AG09309 (cell line): ENCODE results near the gene MED26.
"Not testable (repeated sequence)": the region's sequence is repeated elsewhere in the genome, so short reads cannot be mapped to it uniquely, and the experiment has no call there.

Experiments used
- DNase-seq: peaks from one replicate; pipeline ENCODE4 v3.0.0-alpha.2; 2010; ENCODE audit warnings: low read depth
- H3K4me3 ChIP-seq: 2 replicates; pipeline ENCODE4 v1.5.1; 2011; ENCODE audit warnings: mild to moderate bottlenecking, low read depth, low read length, moderate library complexity; ENCODE audit not compliant: control insufficient read depth
- TF ChIP-seq, protein P1 (sequence below): IDR thresholded peaks from 2 replicates; pipeline ENCODE4 v1.5.1; 2011; ENCODE audit warnings: mild to moderate bottlenecking, low read depth, low read length, inconsistent platforms; ENCODE audit not compliant: insufficient read depth, control insufficient read depth; ENCODE audit errors: missing control alignments

The MED26 gene

DNA sequence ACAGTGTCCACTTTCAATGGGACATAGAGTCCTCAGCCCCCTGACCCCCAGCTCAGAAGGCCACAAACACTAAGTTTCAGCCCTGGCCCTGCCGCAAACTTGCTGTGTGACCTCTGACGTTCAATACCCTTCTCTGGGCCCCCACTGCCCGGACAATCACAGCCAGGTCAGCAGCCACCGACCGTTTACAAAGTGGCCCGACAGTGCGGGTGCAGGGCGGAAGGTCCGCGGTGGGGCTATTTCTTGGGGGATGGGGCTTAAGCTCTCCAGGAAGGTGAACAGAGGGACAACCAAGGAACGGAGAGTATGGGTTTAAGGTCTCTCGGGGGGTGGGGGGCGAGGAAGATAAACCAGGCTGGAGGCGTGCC, 31.4 kb upstream of the MED26 start:
- TF ChIP-seq, protein P1, sequence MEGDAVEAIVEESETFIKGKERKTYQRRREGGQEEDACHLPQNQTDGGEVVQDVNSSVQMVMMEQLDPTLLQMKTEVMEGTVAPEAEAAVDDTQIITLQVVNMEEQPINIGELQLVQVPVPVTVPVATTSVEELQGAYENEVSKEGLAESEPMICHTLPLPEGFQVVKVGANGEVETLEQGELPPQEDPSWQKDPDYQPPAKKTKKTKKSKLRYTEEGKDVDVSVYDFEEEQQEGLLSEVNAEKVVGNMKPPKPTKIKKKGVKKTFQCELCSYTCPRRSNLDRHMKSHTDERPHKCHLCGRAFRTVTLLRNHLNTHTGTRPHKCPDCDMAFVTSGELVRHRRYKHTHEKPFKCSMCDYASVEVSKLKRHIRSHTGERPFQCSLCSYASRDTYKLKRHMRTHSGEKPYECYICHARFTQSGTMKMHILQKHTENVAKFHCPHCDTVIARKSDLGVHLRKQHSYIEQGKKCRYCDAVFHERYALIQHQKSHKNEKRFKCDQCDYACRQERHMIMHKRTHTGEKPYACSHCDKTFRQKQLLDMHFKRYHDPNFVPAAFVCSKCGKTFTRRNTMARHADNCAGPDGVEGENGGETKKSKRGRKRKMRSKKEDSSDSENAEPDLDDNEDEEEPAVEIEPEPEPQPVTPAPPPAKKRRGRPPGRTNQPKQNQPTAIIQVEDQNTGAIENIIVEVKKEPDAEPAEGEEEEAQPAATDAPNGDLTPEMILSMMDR: no peak
- no peak for DNase-seq
- peak overlapping the region; percentile 70 for H3K4me3 ChIP-seq

DNA sequence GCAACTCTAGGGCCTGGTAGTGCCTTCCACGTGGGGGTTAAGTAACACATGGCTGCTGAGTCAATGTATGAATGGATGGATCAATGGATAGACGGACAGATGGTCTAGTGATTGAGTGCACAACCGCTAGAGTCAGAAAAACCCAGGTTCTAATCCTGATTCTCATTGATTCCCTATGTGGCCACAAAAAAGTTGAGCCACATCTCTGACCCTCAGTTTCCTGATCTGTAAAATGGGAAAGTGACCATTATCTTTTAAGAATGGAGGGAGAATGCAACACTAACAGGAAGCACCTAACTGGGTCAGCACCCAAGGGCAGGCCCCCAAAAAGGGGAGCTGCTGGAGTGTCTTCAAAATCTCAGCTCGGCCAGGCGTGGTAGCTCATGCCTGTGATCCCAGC, 29.4 kb upstream of the MED26 start:
- TF ChIP-seq, protein P1: no peak
- no peak overlapping the region for H3K4me3 ChIP-seq
- no peak for DNase-seq

DNA sequence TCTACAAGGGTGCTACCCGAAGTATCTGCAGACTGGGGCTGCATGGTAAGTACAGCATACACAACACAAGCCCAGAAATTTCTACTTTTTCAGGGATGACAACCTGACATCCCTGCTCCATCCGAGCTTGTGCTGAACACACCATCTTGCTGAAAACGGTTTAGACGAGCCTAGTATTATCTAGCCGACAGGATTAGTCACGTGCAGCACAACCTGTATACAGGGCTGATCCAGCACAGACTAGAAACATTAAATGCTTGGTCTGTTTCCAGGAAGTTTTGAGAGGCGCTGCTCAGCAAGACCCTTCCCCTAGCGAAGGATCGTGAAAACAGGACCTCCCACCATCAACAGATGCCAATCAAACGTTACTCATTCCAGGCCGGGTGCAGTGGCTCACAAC, 27.7 kb upstream of the MED26 start:
- TF ChIP-seq, protein P1: no peak
- DNase-seq: no peak
- H3K4me3 ChIP-seq: no peak overlapping the region

DNA sequence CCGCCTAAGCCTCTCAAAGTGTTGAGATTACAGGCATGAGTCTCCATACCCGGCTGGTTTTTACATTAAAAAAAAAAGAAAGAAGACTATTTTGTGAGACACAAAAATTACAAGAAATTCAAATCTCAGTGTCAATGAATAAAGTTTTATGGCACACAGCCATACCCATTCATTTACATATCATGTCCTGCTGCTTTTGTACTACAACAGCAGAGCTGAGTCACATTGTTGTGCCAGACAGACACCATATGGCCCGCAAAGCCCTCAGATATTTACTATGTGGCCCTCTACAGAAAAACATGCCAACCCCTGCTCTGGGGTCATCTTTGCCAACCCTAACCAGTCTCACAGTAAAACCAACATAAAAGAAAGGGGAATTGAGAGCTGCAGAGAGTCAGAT, 26.6 kb upstream of the MED26 start:
- H3K4me3 ChIP-seq: no peak overlapping the region
- DNase-seq: no peak
- TF ChIP-seq, protein P1: no peak

GRCh38 chr19:16654140-16654539, 26.1 kb upstream of the MED26 start:
- TF ChIP-seq, protein P1: no peak
- no peak for DNase-seq
- H3K4me3 ChIP-seq: no peak overlapping the region

- no peak overlapping the region for H3K4me3 ChIP-seq
- TF ChIP-seq, protein P1: no peak
- no peak for DNase-seq
Measured at GRCh38 chr19:16652854-16653253, 24.9 kb upstream of the MED26 start.

GRCh38 chr19:16651421-16652188, 23.6 kb upstream of the MED26 start:
- DNase-seq: not testable (repeated sequence)

More at GRCh38 chr19:16651421-16652188, 23.6 kb upstream of the MED26 start:
- not testable (repeated sequence) for H3K4me3 ChIP-seq
